NCI-H460 (cell line): ENCODE data around the gene KLRK1. TPM values are rescaled to one million over a fixed set of nuclear protein-coding genes. Genes with fewer than 3 reads are reported as not detected.
"Not testable (repeated sequence)": the region's sequence is repeated elsewhere in the genome, so short reads cannot be mapped to it uniquely, and the experiment has no call there.

ENCODE experiments used
- DNase-seq: peaks from one replicate; pipeline ENCODE4 v3.0.0-alpha.2; 2016; ENCODE audit warnings: low read depth; ENCODE audit errors: extremely low read depth
- polyA plus RNA-seq: library from polyadenylated mRNA; depleted of rRNA; stranded (reverse); fragments of >200 nt; gene quantifications from 2 replicates; pipeline ENCODE4 v1.2.3, GENCODE V29; 2014; cell fraction: nucleus; rRNA removed
- total RNA-seq: library from RNA; depleted of rRNA; stranded (reverse); fragments of >200 nt; shearing (Covaris generic); gene quantifications from 2 replicates; pipeline ENCODE4 v1.2.3, GENCODE V29; 2014; rRNA removed

KLRK1 gene
- total RNA-seq: not detected in 2 replicates
- polyA plus RNA-seq: 0.27 TPM in 1 of 2 replicates, not detected in the other

DNA sequence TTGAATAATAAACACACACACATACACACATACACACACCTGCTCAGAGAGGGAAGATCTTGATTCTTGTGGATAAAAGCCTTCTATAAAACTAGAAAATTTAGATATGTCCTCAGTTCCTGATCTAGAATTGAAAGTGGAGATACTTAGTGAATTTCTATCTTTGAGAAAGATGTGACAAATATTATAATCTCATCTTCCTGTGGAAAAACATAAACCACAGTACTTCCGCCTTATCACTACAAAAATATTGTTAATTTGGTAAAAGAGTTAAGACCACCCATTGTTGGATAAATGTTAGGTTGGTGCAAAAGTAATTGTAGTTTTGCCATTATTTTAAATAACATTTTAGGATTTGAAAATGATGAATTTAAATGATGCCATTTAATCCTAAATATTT, at the start of gene KLRK1:
Gene KLRK1, minus strand, starts transcription at position 138 of the 400 bp plus-strand sequence. CDS start 1,231 bp downstream, outside the sequence.
- no peak for DNase-seq

DNA sequence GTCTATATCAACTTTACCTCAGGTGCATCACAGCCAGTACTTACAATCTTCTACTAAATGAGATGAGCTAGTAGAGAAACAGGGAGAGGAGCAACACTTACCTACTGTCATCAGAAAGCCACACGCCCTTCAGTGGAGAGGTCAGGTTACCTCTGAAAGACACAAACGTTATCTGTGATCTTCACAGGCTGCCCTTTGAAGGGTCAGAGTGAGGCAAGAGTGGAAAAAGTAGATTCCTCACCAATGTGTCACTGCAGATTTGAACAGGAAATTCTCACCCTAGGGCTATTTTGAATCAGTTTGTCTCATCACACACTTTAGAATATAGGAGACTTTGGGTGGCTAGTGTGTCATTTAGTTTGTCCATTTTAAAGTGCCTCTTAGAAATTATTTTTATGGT, 47.8 kb upstream of the KLRK1 start:
- not testable (repeated sequence) for DNase-seq

DNA sequence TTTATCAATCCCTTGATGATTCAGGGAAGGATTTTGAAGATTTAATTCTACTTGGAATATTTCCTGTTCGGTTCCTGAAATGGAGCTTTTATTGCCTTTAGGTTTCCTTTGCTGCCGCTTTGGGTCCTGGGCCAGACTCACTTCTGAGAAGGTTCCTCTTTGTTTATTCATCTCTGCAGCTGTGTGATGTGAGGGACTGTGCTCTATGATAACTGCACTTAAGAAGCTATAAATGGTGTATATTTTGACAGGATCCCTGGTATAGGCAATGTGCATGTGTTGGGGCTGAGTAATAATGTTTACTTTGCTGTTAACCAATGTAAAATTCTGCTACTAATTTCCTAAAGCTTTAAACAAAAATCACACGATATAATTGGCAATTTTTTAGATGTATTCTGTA, 46.0 kb upstream of the KLRK1 start, which contains the start of gene KLRC2:
Gene KLRC2, minus strand, starts transcription at position 195 of the 400 bp plus-strand sequence. Its CDS starts 24 bp downstream, at position 171.
- not testable (repeated sequence) for DNase-seq

DNA sequence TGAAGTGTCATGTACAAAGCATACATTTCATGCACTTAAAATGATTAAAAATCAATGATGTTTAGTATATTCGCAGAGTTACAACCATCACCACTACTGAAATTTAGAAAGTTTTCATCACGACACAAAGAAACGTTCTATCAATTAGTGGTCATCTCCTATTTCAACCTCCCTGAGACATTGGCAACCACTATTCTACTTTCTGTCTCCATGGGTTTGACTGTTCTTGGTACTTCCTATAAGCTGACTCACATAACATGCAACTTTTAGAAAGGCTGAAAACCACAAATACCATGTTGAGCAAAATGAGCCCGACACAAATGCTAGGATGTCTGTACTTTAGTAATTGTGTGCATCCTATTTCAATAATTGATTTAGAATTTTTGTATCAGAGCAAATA, 40.8 kb upstream of the KLRK1 start:
- not testable (repeated sequence) for DNase-seq

DNA sequence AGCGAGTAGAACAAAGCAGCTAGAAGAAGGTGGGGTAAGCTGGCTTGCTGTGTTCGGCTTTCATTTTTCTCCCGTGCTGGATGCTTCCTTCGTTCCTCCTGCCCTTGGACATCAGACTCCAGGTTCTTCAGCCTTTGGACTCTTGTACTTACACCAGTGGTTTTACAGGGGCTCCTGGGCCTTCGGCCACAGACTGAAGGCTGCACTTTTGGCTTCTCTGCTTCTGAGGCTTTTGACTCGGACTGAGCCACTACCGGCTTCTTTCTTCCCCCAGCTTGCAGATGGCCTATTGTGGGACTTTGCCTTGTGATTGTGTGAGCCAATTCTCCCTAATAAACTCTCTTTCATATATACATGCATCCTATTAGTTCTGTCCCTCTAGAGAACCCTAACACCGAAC, 36.1 kb upstream of the KLRK1 start:
- DNase-seq: not testable (repeated sequence)

DNA sequence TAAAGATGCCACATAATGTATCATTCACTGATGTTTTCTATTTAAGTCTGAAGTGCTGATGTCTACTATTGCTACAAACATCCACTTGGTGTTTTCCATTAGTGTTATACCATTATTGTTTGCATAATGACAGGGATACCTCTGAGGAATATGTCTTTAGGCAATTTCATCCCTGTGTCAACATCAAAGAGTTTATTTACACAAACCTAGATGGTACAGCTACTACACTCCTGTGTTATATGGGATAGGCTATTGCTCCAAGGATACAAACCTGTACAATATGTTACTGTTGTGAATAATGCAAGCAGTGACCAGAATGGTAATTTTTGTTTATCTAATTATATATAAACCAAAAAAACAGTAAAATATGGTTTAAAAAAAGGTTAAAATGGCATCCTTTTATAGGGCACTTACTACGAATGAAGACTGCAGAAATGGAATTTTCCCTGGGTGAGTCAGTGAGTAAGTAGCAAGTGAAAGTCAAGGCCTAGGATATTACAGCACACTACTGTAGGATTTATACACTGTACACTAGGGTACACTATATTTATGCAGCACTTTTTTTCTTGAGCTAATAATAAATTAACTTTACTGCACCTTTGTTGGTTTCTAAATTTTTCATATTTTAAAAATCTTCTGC, 34.5 kb upstream of the KLRK1 start:
- DNase-seq: not testable (repeated sequence)

DNA sequence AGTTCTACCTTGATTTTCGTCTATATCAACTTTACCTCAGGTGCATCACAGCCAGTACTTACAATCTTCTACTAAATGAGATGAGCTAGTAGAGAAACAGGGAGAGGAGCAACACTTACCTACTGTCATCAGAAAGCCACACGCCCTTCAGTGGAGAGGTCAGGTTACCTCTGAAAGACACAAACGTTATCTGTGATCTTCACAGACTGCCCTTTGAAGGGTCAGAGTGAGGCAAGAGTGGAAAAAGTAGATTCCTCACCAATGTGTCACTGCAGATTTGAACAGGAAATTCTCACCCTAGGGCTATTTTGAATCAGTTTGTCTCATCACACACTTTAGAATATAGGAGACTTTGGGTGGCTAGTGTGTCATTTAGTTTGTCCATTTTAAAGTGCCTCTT, 32.3 kb upstream of the KLRK1 start:
- not testable (repeated sequence) for DNase-seq

DNA sequence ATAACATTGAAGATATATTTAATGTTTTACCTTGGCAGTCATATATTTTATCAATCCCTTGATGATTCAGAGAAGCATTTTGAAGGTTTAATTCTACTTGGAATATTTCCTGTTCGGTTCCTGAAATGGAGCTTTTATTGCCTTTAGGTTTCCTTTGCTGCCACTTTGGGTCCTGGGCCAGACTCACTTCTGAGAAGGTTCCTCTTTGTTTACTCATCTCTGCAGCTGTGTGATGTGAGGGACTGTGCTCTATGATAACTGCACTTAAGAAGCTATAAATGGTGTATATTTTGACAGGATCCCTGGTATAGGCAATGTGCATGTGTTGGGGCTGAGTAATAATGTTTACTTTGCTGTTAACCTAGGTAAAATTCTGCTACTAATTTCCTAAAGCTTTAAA, 30.5 kb upstream of the KLRK1 start, which contains the start of gene KLRC3:
Gene KLRC3, minus strand, starts transcription at position 262 of the 400 bp plus-strand sequence. Its CDS starts 45 bp downstream, at position 217.
- DNase-seq: not testable (repeated sequence)

DNA sequence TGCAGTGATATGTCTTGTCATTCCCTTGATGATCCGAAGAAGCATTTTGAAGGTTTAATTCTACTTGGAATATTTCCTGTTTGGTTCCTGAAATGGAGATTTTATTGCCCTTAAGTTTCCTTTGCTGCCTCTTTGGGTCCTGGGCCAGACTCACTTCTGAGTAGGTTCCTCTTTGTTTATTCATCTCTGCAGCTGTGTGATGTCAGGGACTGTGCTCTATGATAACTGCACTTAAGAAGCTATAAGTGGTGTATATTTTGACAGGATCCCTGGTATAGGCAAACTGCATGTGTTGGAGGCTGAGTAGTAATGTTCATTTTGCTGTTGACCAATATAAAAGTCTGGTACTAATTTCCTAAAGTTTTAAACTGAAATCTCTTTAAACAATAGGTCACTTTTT, 19.6 kb upstream of the KLRK1 start, which contains the start of gene KLRC4:
Gene KLRC4, minus strand, starts transcription at position 366 of the 400 bp plus-strand sequence. Its CDS starts 182 bp downstream, at position 184.
- no peak for DNase-seq

DNA sequence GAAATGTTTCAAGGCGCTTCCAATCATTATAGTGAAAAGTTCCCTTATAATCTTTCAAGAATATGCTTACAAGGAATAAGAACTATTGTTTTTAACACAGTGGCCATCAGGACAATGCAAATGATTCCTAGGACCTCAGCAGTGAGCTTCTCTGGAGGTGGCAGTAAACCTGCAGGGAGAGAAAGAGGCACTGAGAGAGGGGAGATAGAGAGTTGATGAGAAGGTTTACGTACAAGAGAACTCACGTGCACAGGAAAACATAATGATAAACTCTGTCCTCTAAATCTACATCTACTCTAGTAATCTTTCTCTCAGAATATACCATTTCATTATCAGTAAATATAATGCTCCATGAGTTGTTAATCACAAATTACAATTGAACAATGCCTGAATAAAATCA, 19.0 kb upstream of the KLRK1 start:
- DNase-seq: no peak

DNA sequence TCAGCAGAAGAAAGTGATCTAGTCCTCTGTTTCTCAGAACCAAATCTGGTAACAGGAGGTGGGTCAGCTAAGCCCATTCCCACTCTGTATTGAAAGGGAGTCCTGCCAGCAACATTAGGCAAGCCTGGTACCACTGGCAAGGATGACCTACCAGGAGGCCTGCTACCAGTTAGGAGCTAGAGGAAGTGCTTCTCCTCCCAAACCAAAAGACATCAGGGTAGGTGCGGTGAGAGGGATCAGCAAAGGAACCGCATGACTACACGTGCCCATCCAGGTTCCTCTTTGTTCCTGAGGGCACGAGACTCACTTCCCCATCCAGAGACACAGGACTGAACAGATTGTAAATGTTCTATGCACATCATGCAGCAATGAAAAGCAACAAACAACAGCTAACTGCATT, 16.9 kb upstream of the KLRK1 start:
- DNase-seq: no peak

DNA sequence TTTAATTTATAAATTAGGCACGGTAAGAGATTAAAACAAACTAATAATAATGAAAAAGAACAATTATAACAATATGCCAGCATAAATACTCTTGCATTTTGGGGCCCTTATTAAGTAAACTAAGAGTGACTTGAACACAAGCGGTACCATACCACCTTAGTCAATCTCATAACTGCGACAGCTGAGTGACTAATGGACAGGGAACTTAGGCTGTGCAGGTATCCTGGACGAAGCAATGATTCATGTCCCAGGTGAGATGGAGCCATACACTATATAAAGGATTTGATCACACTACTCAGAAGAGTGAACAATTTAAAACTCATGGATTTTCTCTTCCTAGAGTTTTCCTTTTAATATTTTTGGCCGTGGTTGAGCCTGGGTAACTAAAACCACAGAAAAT, 15.5 kb upstream of the KLRK1 start:
- DNase-seq: no peak

DNA sequence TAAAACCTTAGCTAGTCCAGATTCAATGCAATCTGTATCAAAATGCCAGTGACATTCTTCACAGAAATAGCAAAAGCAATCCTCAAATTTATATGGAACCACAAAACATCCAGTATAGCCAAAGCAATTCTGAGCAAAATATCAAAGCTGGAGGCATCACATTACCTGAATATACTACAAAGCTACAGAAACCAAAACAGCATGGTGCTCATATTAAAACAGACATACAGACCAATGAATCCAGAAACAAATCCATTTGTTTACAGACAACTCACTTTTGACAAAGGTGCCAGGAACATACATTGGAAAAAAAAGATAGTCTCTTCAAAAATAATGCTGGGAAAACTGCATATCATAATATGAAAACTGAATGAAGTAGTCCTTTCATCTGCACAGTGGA, 15.0 kb upstream of the KLRK1 start:
- DNase-seq: no peak

DNA sequence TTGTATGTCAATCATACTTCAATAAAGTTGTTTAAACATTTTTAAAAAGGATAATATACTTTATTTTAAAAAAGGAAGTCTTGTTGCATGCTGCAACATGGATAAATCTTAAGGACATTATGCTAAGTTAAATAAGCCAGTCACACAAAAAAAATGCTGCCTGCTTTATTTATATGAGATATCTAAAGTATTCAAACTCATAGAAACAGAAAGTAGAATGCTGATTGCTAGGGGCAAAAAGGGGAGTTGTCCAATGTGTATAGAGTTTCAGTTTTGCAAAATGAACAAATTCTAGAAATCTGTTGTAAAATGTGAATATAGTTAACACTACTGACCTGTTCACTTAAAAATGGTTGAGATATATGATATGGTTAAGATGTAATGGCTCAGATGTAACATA, 11.0 kb upstream of the KLRK1 start:
- no peak for DNase-seq

DNA sequence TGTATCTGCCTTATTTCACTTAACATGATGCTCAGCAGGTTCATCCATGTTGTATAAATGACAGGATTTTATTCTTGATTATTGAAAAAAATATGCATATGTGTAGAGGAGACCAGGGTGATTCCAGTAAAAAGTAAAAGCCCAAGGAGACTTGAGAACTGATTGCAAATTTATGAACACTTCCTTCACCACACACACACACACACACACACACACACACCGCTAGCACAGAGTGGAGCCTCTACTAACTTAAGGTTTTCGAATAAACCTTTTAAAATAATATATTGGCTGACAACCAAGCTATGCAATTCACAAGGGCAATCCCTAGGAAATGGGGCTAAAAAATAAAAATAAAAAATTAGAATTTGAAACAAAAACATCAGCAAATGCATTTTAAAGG, 8.3 kb upstream of the KLRK1 start:
- DNase-seq: no peak

DNA sequence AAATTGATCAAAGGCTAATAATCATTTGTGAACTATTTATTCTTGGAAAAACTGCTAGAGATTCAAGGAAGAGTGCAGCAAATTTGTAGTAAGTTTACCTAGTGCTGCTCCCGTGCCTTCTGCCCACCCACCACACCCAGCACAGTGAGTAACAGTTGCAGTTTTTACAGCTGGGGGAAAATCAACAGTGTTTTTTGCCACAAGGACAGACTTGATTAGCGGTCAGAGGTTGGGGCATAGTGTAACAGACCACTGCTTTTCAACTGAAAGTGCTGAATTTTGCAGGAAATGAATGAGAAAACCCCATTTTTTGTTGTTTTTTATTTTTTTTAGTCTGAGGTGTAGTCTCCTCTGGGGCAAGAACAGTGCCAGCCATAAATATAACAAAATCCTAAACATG, 7.5 kb upstream of the KLRK1 start:
- DNase-seq: no peak

DNA sequence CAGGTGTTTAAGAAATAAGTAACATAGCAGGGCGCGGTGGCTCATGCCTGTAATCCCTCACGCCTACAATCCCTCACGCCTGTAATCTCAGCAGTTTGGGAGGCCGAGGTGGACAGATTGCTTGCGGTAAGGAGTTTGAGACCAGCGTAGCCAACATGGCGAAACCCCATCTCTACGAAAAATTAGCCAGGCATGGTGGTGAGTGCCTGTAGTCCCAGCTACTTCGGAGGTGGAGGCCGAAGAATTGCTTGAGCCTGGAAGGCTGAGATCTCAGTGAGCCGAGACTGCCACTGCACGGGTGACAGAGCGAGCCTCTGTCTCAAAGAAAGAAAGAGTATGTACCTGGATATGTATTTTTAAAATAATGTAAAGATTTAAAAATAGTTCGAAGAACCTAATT, 6.3 kb upstream of the KLRK1 start:
- DNase-seq: not testable (repeated sequence)

DNA sequence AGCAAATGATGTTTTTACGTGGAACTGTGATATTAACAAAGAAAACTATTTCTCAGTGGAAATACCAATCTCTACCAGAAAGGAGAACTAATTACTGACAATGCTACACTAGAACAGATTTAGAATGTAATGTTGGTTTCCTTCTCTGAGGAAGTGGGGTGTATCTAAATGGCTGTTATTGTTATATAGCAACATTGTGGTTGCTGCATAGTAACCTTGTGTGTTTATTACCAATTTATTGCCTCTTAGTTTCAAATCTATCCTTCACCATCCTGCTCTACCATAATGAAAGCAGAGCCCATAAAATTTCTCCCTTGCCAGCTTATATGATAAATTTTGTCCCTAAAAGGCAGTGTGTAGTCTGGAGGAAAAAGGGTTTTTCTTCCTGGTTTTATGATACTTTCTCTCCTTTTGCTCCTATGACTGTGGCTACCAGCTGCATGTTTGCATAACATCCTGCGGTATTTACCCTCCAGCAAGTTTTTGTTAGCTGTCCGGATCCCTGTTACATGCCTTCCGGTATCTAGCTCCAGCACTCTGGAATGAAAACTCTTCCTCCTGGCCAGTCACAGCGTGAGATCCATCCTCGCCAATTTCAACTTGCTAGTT, 5.7 kb upstream of the KLRK1 start:
- peak; percentile 66 for DNase-seq

DNA sequence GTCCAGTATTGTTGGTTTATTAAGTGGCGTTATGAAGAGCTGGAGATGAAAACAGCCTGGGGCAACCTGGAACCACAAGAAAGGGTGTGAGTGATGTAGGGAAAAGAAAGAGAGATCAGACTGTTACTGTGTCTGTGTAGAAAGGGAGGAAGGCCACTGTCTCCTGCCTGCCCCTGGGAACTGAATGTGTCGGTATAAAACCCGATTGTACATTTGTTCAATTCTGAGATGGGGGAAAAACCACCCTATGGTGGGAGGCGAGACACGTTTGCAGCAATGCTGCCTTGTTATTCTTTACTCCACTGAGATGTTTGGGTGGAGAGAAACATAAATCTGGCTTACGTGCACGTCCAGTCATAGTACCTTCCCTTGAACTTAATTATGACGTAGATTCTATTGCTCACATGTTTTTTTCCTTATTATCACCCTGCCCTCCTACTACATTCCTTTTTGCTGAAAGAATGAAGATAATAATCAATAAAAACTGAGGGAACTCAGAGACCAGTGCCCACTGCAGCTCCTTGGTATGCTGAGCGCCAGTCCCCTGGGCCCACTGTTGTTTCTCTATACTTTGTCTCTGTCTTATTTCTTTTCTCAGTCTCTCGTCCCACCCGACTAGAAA, 4.8 kb upstream of the KLRK1 start:
- DNase-seq: not testable (repeated sequence)

DNA sequence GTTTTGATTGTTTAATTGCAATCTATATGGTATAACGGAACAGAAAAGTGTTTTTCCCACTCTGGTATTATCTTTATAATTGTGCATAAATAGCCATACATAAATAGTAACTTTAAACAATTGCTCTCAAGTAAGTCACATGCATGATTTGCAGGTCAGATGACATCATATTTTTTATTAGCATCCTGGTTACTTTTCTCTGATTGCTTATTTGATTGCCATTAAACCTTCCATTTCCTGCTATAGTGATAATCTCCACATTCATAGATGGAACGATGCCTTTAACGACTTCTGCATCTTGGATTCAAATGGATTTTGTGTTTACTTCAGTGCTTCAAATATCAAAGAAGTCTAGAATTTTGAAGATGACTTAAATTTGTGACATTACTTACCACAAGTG, 3.5 kb upstream of the KLRK1 start:
- no peak for DNase-seq

DNA sequence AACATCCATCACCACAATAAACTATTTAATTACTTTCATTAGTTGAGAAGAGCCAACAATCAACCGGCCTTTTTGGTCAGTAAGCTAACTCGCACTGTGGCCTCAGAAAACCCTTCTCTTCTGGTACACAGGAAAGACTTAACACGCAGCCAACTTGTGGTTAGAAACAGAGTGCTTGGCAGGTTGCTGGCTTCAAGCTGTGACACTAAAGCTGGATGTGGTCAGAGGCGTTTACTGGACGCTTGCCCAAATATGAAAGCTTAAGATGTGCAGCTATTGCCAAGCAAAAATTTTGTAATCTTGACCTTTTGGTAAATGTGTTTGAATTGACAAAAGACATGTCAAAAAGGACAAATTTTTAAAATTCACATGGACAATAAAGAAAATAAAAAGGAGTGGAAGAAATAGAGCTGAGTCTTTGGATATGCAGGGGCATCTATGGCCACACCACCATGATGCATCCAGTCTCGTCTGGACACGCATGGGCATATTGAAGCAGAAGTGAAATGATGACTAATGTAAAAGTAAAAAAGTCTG, 2.6 kb upstream of the KLRK1 start:
- peak; percentile 51 for DNase-seq
